Neural cell (in vitro differentiated cells): ENCODE data around the gene TJP1. TPM values are rescaled to one million over a fixed set of nuclear protein-coding genes. Genes with fewer than 3 reads are reported as not detected.

ENCODE experiments used
- H2AFZ ChIP-seq: fragments of 200-600, 300-800 bp; sonication (generic), shearing (Covaris generic); 2 replicates; pipeline ENCODE4 v1.6.0; 2014; ENCODE audit warnings: low read depth, mild to moderate bottlenecking, antibody characterized with exemption, low read length, moderate library complexity
- H3F3A ChIP-seq: fragments of 200-600 bp; shearing (Covaris generic); 2 replicates; pipeline ENCODE4 v1.6.1; 2016; ENCODE audit warnings: mild to moderate bottlenecking, moderate library complexity, mixed read lengths, antibody characterized with exemption, low read length; ENCODE audit not compliant: insufficient read depth, poor library complexity, severe bottlenecking
- H3K27ac ChIP-seq: fragments of 200-600, 300-800 bp; sonication (generic), shearing (Covaris generic); 2 replicates; pipeline ENCODE4 v1.5.1; 2014; ENCODE audit warnings: mild to moderate bottlenecking, low read length, moderate library complexity
- H3K27me3 ChIP-seq: fragments of 300-800, 200-600 bp; sonication (generic), shearing (Covaris generic); 2 replicates; pipeline ENCODE4 v1.6.0; 2014; ENCODE audit warnings: mild to moderate bottlenecking, low read depth, low read length, moderate library complexity; ENCODE audit not compliant: insufficient read depth
- H3K36me3 ChIP-seq: fragments of 300-800, 200-600 bp; sonication (generic), shearing (Covaris generic); 2 replicates; pipeline ENCODE4 v1.5.1; 2014; ENCODE audit warnings: mild to moderate bottlenecking, antibody characterized with exemption, low read length, moderate library complexity; ENCODE audit not compliant: insufficient read depth
- H3K4me2 ChIP-seq: fragments of 300-800, 200-600 bp; sonication (generic), shearing (Covaris generic); 2 replicates; pipeline ENCODE4 v1.6.0; 2014; ENCODE audit warnings: mild to moderate bottlenecking, low read length
- H3K4me3 ChIP-seq: fragments of 300-800, 200-600 bp; sonication (generic), shearing (Covaris generic); 2 replicates; pipeline ENCODE4 v1.5.1; 2014; ENCODE audit warnings: mild to moderate bottlenecking, low read length, moderate library complexity
- H3K79me2 ChIP-seq: fragments of 200-600 bp; shearing (Covaris generic); replicated peaks from 2 replicates; pipeline ENCODE4 v1.6.0; 2014; ENCODE audit warnings: mild to moderate bottlenecking, low read length, moderate library complexity; ENCODE audit not compliant: insufficient read depth
- H3K9ac ChIP-seq: fragments of 300-800, 200-600 bp; sonication (generic), shearing (Covaris generic); 2 replicates; pipeline ENCODE4 v1.6.1; 2016; ENCODE audit warnings: mild to moderate bottlenecking, low read length, mixed read lengths
- H3K9me2 ChIP-seq: fragments of 200-600 bp; shearing (Covaris generic); 2 replicates; pipeline ENCODE4 v1.6.1; 2016; ENCODE audit warnings: mild to moderate bottlenecking, low read length, mixed read lengths; ENCODE audit not compliant: insufficient read depth
- H3K9me3 ChIP-seq: fragments of 200-600, 300-800 bp; sonication (generic), shearing (Covaris generic); 2 replicates; pipeline ENCODE4 v1.6.1; 2016; ENCODE audit warnings: mild to moderate bottlenecking, mixed run types, low read length, moderate library complexity, mixed read lengths
- H4K20me1 ChIP-seq: fragments of 200-600 bp; shearing (Covaris generic); 2 replicates; pipeline ENCODE4 v1.6.1; 2016; ENCODE audit warnings: mild to moderate bottlenecking, mixed run types; ENCODE audit not compliant: insufficient read depth
- CTCF ChIP-seq: fragments of 450-650 bp; IDR thresholded peaks from 2 replicates; pipeline ENCODE4 v1.5.1; 2014; ENCODE audit warnings: antibody characterized with exemption, mild to moderate bottlenecking, moderate library complexity; ENCODE audit not compliant: poor library complexity, severe bottlenecking
- EP300 ChIP-seq: fragments of 450-650 bp; conservative IDR thresholded peaks from 2 replicates; pipeline ENCODE4 v1.6.1; 2014; ENCODE audit warnings: antibody characterized with exemption, mild to moderate bottlenecking, moderate library complexity; ENCODE audit not compliant: poor library complexity, severe bottlenecking
- EZH2 ChIP-seq: fragments of 200-600, 300-800 bp; shearing (Covaris generic), sonication (generic); IDR thresholded peaks from 2 replicates; pipeline ENCODE4 v1.6.1; 2014; ENCODE audit warnings: antibody characterized with exemption, low read length, borderline replicate concordance, mild to moderate bottlenecking; ENCODE audit not compliant: insufficient read depth, poor library complexity, severe bottlenecking
- MXI1 ChIP-seq: fragments of 450-650 bp; conservative IDR thresholded peaks from 2 replicates; pipeline ENCODE4 v1.6.1; 2014; ENCODE audit warnings: antibody characterized with exemption, mild to moderate bottlenecking; ENCODE audit not compliant: poor library complexity, severe bottlenecking
- POLR2AphosphoS5 ChIP-seq: IDR thresholded peaks from 2 replicates; pipeline ENCODE4 v1.6.1; 2012
- RAD21 ChIP-seq: fragments of 450-650 bp; conservative IDR thresholded peaks from 2 replicates; pipeline ENCODE4 v1.6.1; 2014; ENCODE audit warnings: antibody characterized with exemption, mild to moderate bottlenecking, moderate library complexity
- REST ChIP-seq: IDR thresholded peaks from 2 replicates; pipeline ENCODE4 v1.6.1; 2012; ENCODE audit warnings: borderline replicate concordance
- SMC3 ChIP-seq: fragments of 450-650 bp; conservative IDR thresholded peaks from 2 replicates; pipeline ENCODE4 v1.6.1; 2014; ENCODE audit warnings: antibody characterized with exemption, mild to moderate bottlenecking, moderate library complexity; ENCODE audit not compliant: poor library complexity
- TAF1 ChIP-seq: IDR thresholded peaks from 2 replicates; pipeline ENCODE4 v1.6.1; 2012; ENCODE audit warnings: low read depth
- polyA plus RNA-seq: library from polyadenylated mRNA; depleted of rRNA; stranded (reverse); fragments of >200 nt; gene quantifications from 2 replicates; pipeline ENCODE4 v1.2.3, GENCODE V29; 2014

TJP1 gene
- polyA plus RNA-seq, 1 donor from 2014 or later, result 6.2 TPM

GRCh38 chr15:29686445-29687203 lies 135.6 kb downstream of the TJP1 start:
- Histone ChIP-seq H3K4me2 (no peak overlapping the region), H3K9me3 (no peaks in the 10 kb centered on the region), H3K4me3 (no peak overlapping the region), H3K79me2 (no peaks in the 10 kb centered on the region), H4K20me1 (no peaks in the 10 kb centered on the region), H3K27me3 (no peaks in the 10 kb centered on the region), H2AFZ (no peak overlapping the region), H3K27ac (no peak overlapping the region), H3K36me3 (no peaks in the 10 kb centered on the region), H3F3A (no peaks in the 10 kb centered on the region), H3K9ac (no peak overlapping the region), H3K9me2 (no peaks in the 10 kb centered on the region)
- no peak for TF ChIP-seq EZH2
- TF ChIP-seq SMC3, result no peak
- no peak for TF ChIP-seq TAF1

- no peak overlapping the region for H3K4me2 ChIP-seq
- no peaks in the 10 kb centered on the region for H3K79me2 ChIP-seq
- TF ChIP-seq TAF1 (no peak), EZH2 (no peak), POLR2AphosphoS5 (no peak), REST (no peak), SMC3 (no peak), RAD21 (no peak), EP300 (no peak), CTCF (no peak), MXI1 (no peak)
- H3K27me3 ChIP-seq, result no peaks in the 10 kb centered on the region
- H3K9ac ChIP-seq, result no peak overlapping the region
- no peak overlapping the region for H3K4me3 ChIP-seq
- no peaks in the 10 kb centered on the region for H3K9me2 ChIP-seq
- H3K36me3 ChIP-seq, result no peaks in the 10 kb centered on the region
- no peaks in the 10 kb centered on the region for H4K20me1 ChIP-seq
- no peaks in the 10 kb centered on the region for H3F3A ChIP-seq
- no peak overlapping the region for H2AFZ ChIP-seq
- no peaks in the 10 kb centered on the region for H3K9me3 ChIP-seq
- H3K27ac ChIP-seq, result no peak overlapping the region
These were observed 136.2 kb downstream of the TJP1 start for GRCh38 chr15:29686079-29686425.
